Measurements from ENCODE around the gene TSPAN33. TPM values are rescaled to one million over a fixed set of nuclear protein-coding genes. Genes with fewer than 3 reads are reported as not detected.
A peak's percentile ranks its signal among the peaks of the same experiment; 100 is the strongest.

Gene TSPAN33
- total RNA-seq, 4 donors from 2014 or later: 5.0 to 11.4 (median 7.5) TPM

GRCh38 chr7:129166745-129167144 lies 22.2 kb downstream of the TSPAN33 start:
- TF ChIP-seq POLR2AphosphoS5 (IDR thresholded peaks at IDR 0.05): no peak
- no peak for TF ChIP-seq EP300 (IDR thresholded peaks at IDR 0.05)
- no peak for TF ChIP-seq POLR2A (IDR thresholded peaks at IDR 0.05; ENCODE audit: low read depth)
- TF ChIP-seq, protein P1, sequence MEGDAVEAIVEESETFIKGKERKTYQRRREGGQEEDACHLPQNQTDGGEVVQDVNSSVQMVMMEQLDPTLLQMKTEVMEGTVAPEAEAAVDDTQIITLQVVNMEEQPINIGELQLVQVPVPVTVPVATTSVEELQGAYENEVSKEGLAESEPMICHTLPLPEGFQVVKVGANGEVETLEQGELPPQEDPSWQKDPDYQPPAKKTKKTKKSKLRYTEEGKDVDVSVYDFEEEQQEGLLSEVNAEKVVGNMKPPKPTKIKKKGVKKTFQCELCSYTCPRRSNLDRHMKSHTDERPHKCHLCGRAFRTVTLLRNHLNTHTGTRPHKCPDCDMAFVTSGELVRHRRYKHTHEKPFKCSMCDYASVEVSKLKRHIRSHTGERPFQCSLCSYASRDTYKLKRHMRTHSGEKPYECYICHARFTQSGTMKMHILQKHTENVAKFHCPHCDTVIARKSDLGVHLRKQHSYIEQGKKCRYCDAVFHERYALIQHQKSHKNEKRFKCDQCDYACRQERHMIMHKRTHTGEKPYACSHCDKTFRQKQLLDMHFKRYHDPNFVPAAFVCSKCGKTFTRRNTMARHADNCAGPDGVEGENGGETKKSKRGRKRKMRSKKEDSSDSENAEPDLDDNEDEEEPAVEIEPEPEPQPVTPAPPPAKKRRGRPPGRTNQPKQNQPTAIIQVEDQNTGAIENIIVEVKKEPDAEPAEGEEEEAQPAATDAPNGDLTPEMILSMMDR (IDR thresholded peaks at IDR 0.05): no peak
- H3K4me3 ChIP-seq: no peak overlapping the region
- 90% methylated on average over 4 of the region's 4 CpGs for WGBS
- intact Hi-C loops (cut with DNase I): no loop called here
- no peaks in the 10 kb centered on the region for H3K27me3 ChIP-seq
- no peak for DNase-seq (ENCODE audit: extremely low spot score)
- H3K9me3 ChIP-seq: no peaks in the 10 kb centered on the region
- H3K27ac ChIP-seq (replicated peaks in 1 of 4): no peak overlapping the region
- H3K36me3 ChIP-seq: no peaks in the 10 kb centered on the region
- peaks cover 0 to 28% (median 24%) of the 10 kb centered on the region in 4 donors for H3K4me1 ChIP-seq

GRCh38 chr7:129167817-129168216 lies 23.3 kb downstream of the TSPAN33 start:
- TF ChIP-seq POLR2AphosphoS5 (IDR thresholded peaks at IDR 0.05) (no peak), POLR2A (IDR thresholded peaks at IDR 0.05; ENCODE audit: low read depth) (no peak), EP300 (IDR thresholded peaks at IDR 0.05) (no peak)
- TF ChIP-seq, protein P1 (IDR thresholded peaks at IDR 0.05): no peak
- Histone ChIP-seq H3K27me3 (no peaks in the 10 kb centered on the region), H3K27ac (replicated peaks in 1 of 4) (no peak overlapping the region), H3K36me3 (no peaks in the 10 kb centered on the region), H3K4me1 (peaks cover 0 to 28% (median 24%) of the 10 kb centered on the region in 4 donors), H3K9me3 (no peaks in the 10 kb centered on the region), H3K4me3 (no peak overlapping the region)
- WGBS: 78% methylated on average over 4 of the region's 4 CpGs
- no peak for DNase-seq (ENCODE audit: extremely low spot score)
- intact Hi-C loops (cut with DNase I): no loop called here

DNA sequence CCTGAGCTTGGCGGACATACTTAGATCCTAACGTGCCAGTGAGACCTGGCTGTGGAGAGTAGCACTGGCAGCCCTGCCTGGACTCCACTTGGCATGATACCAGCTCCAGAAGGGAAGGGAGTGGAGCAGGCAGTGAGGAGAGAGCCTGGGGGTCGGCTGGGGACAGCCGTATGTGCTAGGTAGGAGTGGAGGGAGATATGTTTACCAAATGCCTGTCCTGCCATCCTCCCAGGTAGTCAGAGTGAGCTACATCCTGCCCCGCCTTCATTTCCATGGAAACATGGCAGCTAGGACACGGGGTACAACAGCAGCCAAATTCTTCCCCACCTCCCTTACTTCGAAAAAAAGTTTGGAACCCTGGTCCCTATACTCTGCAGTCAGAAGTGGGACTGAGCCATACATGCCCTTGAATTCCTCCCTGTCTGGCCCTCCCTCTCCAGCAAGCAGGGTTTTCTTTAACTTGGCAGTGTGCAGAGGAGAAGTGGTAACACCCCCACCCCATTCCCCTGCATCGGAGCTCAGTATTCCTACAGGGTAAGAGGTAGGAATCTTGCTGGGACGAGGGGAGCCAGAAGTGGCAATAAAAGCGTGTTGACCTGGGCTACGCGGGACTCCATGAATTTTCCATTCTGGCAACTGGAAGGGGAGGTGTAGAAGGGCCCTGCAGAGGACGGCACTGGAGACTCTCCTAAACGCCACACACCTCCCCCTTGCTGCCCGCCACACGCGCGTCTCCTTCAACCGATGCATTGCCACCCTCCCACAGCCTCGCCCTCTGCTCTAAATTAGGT lies 23.9 kb downstream of the TSPAN33 start:
- Histone ChIP-seq H3K9me3 (no peaks in the 10 kb centered on the region), H3K27me3 (no peaks in the 10 kb centered on the region), H3K4me1 (peaks cover 0 to 28% (median 24%) of the 10 kb centered on the region in 4 donors), H3K27ac (replicated peaks in 1 of 4) (peak overlapping the region; percentile 45 to 69 (median 60)), H3K36me3 (no peaks in the 10 kb centered on the region), H3K4me3 (peak overlapping the region; percentile 57 to 62 (median 61))
- no peak for DNase-seq (ENCODE audit: extremely low spot score)
- WGBS: 33% methylated on average over 19 of the region's 20 CpGs
- intact Hi-C loops (cut with DNase I): no loop called here
- TF ChIP-seq, protein P1 (IDR thresholded peaks at IDR 0.05): no peak
- TF ChIP-seq POLR2AphosphoS5 (IDR thresholded peaks at IDR 0.05) (no peak), EP300 (IDR thresholded peaks at IDR 0.05) (no peak)

- Histone ChIP-seq H3K4me1 (peaks cover 0 to 28% (median 24%) of the 10 kb centered on the region in 4 donors), H3K27me3 (no peaks in the 10 kb centered on the region), H3K36me3 (no peaks in the 10 kb centered on the region), H3K9me3 (no peaks in the 10 kb centered on the region), H3K27ac (replicated peaks in 1 of 4) (peak overlapping the region; percentile 45 to 69 (median 60)), H3K4me3 (peak overlapping the region; percentile 57 to 62 (median 61))
- intact Hi-C loops (cut with DNase I): no loop called here
- TF ChIP-seq EP300 (IDR thresholded peaks at IDR 0.05): no peak
- no peak for TF ChIP-seq POLR2AphosphoS5 (IDR thresholded peaks at IDR 0.05)
- TF ChIP-seq, protein P1 (IDR thresholded peaks at IDR 0.05): no peak
- no peak for TF ChIP-seq POLR2A (IDR thresholded peaks at IDR 0.05; ENCODE audit: low read depth)
- no peak for DNase-seq (ENCODE audit: extremely low spot score)
- WGBS: 17% methylated on average over 23 of the region's 47 CpGs
Observed at GRCh38 chr7:129169171-129169671, 24.7 kb downstream of the TSPAN33 start.
